ENCODE results near the gene LSM14B.

Gene LSM14B

DNA sequence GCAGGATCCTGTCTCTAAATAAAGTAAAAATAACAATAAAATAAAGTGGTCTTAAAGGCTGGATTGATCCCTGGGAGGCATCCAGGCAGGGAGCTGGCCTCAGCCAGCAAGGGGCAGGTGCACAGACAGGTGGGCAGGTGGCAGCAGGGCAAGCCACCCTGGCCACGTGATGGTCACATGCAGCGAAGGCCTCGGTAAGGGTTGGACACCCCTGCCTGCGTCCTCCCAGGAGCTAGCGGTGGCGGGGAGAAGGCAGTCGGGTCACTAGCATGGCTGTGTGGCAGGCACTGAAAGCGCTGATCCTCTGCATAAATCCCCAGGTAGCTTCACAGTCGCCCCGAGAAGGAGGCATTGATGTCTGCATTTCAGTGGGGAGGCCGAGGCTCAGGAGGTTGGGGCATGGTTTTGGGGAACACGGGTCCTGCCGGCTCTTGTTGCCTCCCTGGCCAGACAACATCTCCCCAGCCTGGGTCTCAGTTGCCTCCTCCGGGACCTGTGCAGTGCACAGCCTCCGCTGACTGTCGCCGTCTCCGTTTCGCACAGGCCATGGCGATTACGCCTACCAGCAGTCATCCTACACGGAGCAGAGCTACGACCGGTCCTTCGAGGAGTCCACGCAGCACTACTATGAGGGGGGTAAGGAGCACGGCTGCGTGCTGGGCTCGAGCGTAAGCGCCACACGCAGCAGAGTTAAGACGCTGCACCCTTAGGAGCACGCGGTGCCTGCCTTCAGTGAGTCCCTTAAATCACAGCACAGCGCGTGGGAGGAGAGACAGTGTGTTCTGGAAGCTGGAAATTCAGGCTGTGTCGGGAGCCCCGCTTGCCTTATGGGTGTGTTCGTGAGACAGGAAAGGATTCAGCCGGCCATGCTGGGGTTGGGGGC is 42.8 kb downstream of the LSM14B start:
- no peak for DNase-seq

- no peak for DNase-seq
Measured at GRCh38 chr20:62165762-62166399, 43.6 kb downstream of the LSM14B start.

DNA sequence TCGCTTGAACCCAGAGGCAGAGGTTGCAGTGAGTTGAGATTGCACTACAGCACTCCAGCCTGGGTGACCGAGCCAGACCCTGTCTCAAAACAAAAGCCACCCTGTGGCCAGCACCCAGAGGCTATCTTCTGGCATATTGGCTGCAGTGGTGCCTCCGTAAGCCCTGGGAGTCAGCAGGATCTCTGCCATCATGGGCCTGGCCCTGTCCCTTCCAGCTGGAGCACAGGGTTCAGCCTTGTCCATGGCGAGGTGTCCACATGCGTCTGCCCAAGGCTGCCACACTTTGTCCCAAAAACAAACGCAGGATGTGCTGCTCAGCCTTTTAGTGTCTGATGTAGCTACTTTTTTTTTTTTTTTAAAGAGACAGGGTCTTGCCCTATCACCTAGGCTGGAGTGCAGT is 45.2 kb downstream of the LSM14B start:
- DNase-seq = no peak

- DNase-seq = no peak
Measured at GRCh38 chr20:62168061-62168460, 45.8 kb downstream of the LSM14B start.

DNA sequence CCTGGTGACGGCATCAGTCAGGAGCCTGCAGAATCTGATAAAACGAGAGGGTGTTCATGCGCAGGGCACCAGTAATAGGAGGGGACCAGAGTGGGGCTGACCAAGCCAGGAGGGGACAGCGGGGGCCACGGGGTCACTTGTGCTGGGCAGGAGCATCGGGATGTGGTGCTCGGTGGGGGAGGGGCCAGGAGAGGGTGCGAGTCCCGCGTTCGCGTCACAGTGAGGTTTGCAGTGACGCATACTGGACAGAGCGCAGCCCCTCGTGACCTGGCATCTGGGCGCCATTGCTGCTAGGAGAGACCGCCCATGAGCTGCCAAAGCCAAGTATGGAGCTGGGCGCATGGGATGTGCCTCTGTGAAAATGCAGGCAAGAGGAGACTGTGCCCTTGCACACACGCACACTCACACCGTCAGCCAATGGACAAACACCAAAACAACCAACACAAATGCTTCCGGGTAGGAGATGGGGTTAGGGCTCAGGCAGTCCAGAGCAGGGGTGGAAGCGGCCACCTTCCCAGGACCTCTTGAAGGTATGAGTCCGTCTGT is 46.7 kb downstream of the LSM14B start:
- no peak for DNase-seq

DNA sequence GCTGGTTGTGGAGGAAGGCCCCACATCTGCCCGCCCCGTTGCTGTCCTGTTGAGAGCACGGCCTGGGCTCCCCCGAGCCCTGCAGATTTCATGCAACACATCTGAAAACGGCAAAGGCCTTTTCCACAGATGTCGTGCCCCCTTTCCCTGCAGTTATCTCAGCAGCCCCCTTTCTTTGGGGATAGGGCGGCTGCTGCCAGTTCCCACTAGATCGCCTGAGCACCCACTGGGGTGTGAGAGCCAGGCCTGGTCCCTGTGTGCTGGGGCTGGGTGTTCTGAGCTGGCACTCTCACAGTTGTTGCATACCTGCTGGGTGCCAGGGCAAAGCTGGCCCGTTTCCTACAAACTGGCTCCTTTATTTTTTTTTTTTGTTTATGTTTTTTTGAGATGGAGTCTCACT is 48.3 kb downstream of the LSM14B start:
- no peak for DNase-seq

DNA sequence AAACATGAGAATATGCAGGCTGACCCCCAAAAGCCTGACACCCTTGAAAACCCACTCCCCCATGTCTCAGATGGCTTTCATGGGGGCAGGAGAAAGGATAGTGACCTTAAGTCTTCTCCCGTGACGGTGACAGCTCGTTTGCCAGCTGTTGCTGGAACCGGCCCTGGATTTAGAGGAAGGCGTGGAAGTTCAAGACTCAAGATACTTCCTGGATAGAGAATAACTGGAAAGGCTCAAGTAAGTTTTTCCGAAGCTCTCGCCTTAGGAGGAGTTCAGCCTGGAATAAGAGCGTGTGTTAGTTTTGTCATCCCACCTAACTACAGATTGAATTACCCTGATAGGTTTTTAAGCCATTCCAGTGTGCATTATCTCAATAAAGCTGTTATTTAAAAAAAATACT is 49.0 kb downstream of the LSM14B start:
- no peak for DNase-seq

DNA sequence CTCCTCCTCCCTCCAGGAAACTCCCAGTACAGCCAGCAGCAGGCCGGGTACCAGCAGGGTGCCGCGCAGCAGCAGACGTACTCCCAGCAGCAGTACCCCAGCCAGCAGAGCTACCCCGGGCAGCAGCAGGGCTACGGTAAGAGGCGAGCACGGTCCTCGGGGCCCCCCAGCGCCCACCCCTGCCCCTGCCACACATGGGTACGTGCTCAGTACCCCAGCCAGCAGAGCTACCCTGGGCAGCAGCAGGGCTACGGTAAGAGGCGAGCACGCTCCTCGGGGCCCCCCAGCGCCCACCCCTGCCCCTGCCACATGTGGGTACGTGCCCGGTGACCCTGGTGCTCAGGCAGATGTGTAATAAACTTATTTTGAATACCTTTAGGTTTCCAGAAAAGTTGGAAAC is 50.4 kb downstream of the LSM14B start:
- no peak for DNase-seq

DNA sequence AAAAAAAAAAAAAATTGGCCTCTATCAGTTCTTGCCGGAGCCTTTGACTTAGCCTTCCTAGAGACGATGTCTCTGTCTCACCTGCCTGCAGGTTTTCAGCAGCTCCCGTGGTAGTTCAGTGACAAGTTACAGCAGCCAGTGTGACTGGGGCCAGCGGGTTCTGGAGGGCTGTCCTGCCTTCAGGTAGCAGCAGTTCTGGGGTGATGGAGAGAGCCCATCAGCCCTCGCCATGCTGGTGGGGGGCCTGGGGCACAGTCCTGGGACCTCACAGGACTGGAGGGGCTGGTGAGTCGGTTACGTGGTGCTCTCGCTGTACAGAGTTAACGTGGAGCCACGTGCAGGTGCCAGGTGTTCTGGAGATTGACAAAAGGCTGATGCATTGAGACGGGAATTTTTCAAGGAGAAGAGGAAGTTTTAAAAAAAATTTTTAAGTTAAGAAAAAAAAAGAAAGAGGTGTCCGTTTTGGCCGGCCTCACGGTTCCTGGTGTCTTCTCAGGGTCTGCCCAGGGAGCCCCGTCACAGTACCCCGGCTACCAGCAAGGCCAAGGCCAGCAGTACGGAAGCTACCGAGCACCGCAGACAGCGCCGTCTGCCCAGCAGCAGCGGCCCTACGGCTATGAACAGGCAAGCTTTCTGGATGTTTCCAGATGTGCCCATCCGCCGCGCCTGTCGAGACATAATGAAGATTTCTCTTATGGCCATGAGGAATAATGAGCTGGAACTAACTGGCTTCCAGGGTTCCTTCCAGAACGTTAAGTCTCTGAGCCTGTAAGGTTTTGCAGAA is 51.9 kb downstream of the LSM14B start:
- no peak for DNase-seq

DNA sequence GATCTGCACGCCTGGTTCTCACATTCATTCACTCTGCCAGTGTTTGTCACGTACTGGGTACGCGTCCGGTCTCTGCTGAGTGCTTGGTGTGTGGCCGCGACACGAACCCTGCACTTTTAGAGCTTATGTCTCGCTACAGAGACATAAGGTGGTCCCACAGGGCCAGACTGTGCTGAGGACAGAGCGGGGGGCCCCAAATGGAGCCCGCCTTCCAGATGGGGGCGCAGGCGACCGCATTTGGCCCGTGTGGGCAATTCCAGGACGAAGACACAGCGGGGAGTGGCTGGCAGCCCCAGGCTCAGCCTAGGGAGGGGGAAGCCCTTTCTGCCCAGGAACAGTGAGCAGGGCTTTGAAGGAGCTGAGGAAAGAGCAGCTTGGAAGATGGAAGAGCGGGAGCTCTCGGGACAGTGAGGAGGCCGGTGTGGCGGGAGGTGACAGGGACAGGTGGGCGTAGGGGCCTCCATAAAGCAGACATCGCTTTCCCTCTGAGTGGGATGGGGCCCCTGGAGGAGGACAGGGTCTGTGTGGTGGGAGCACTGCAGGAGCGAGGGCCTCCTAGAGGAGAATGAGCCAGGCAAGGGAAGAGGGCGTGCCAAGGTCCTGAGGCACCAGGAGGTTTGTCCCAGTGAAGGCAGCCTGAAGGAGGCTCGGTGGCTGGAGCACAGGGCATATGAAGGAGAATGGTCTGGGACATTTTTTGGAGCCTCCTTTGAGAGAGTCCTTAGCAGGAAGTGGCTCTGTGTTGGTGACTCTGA is 52.8 kb downstream of the LSM14B start:
- DNase-seq = no peak

DNA sequence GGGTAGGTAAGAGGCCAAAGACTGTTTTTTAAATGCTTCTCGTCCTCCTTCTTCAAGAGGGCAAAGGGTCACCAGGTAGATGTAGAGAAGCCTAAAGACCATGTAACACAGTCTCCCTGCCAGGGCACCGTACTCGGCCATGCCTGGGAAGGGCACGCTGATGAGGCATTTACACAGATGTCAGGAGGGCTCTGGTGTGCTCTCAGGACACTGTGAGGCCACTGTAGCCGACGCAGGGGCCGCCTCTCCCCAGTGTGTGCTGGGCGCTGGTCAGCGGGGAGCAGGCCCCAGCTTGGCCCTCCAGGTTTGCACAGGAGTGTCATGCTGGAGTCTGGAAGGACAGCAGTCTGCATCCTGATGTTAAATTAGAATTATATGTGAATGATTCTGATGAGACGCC is 53.4 kb downstream of the LSM14B start:
- DNase-seq = no peak

DNA sequence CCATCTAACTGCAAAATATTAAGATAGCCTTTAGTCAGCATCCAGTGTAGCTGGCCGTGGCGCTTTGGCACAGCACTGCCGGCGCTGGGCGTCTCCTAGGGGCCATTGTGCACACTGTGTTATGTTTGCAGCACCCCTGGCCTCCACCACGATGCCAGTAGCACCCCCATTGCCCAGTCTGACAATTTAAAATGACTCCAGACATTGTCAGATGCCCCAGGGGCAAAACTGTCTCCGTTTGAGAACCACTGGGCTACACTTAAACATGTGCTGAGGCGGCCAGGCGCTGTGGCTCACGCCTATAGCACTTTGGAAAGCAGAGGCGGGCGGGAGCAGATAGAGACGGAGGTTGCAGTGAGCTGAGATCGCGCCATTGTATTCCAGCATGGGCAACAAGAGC is 54.6 kb downstream of the LSM14B start:
- DNase-seq = no peak

DNA sequence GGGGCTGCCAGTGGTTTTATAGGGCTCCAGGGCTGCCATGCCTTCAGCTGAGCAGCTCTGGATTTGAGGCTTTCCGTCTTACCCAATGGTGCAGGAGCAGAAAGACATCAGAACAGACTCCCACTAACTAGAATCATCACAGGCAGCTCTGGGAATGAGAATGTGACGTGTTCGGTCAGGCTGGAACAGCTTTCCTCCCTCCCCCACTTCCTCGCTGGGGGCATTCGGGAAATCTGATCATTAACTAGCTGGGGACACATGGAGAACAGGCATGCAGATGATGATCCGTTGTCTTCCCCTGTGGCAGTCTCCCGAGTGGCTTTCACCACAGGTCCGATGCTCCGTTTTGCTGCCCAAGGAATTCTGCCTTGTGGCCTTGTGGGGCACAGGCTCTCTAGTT is 55.0 kb downstream of the LSM14B start:
- no peak for DNase-seq

DNA sequence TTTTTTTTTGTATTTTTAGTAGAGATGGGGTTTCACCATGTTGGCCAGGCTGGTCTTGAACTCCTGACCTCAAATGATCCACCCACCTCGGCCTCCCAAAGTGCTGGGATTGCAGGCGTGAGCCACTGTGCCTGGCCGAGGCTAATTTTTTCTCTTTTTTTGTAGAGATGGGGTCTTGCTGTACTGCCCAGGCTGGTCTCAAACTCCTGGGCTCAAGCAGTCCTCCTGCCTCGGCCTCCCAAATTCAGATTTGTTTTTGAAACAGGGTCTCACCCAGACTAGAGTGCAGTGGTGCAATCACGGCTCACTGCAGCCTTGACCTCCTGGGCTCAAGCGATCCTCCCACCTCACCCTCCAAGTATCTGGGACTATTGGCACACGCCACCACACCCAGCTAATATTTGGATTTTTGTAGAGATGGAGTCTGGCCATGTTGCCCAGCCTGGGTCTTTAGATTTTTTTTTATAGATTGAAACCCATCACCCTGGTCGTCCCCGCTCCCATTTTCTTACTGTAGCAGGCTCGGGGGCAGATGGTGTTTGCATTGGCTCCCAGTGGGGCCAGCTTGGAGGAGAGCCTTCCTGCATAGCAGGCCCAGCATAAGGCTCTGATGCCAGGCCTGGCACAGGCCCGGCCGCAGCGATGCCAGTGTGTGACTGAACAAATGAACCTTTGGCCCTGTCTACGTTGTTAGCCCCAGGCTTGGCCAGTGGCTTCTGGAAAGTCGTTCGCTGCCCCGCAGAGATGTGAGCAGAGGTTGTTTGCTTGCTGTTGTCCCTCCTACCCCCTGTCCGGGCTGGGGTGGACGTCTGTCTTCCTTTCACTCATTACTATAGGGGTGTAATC is 56.3 kb downstream of the LSM14B start:
- DNase-seq = no peak

DNA sequence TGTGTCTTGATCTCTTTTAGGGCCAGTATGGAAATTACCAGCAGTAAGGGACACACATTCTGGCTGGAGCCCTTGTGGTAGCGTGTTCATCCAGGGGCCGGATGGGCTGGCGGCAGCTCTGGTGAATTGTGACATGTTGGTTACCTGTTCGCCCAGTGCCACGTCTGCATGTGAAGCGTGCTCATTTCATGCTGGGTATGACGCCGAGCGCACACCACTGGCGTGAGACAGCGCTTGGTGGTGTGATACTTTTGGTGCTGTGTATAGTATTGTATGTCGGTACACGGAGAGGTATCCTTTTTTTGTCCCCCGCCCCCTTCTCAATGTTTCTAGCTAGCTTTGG is 56.9 kb downstream of the LSM14B start:
- DNase-seq = no peak

DNA sequence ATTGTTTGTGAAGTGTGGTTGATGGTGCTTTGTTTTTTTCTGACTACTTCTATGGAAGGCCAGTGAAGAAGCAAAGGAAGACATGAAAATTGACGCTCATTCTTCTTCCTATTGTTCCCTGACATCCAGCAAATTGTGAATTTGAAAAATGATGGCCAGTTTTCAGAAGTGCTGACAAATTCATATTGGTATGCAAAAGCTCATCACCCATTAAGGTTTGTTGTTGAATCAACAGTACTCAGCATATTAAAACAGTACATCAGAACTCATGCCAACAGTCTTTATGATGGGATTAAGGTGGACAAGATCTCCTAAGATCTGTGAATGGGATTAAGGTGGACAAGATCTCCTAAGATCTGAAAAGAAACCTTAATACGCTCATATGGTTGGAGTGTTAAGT is 59.5 kb downstream of the LSM14B start:
- DNase-seq = no peak

- peak; percentile 91 for DNase-seq
Measured at GRCh38 chr20:62182469-62183425, 60.5 kb downstream of the LSM14B start, which contains the start of gene MTG2. TSS of gene MTG2 (plus strand) at chr20:62183028. CDS start at chr20:62193421, 10,393 bp downstream.

GRCh38 chr20:62183426-62184142 is 61.3 kb downstream of the LSM14B start:
- no peak for DNase-seq
